Psoas muscle (tissue), 8 donors: ENCODE results near the gene RNF39. TPM values are rescaled to one million over a fixed set of nuclear protein-coding genes. Genes with fewer than 3 reads are reported as not detected.

Experiments used
- ATAC-seq, 4 donors: fragments of 200-7000 bp; cut with Tn5 transposase; one replicate each; pipeline ENCODE4 v1.9.1; 2020; ENCODE audit warnings: moderate library complexity in 3 of 4, mild to moderate bottlenecking in 2 of 4
- DNase-seq, 2 donors: peaks; one replicate each; pipeline ENCODE4 v3.0.0-alpha.2; 2020
- H3K27ac ChIP-seq: fragments of 200-600 bp; one replicate; pipeline ENCODE4 v1.8.0; 2022
- H3K27me3 ChIP-seq, 3 donors: fragments of 200-600 bp in 1 of 3; one replicate each; pipeline versions ENCODE4 v1.6.1 to v1.8.0; 2013 to 2022; ENCODE audit warnings: low read length in 2 of 3, mild to moderate bottlenecking in 2 of 3, moderate library complexity in 1 of 3; ENCODE audit not compliant: insufficient read depth in 3 of 3
- H3K36me3 ChIP-seq, 2 donors: fragments of 200-600 bp in 1 of 2; one replicate each; pipeline versions ENCODE4 v1.6.1 to v1.8.0; 2013 to 2022; ENCODE audit warnings: low read depth in 1 of 2, mild to moderate bottlenecking in 1 of 2, moderate library complexity in 1 of 2; ENCODE audit not compliant: insufficient read depth in 1 of 2
- H3K4me1 ChIP-seq: fragments of 200-600 bp; one replicate; pipeline ENCODE4 v1.8.0; 2022
- H3K4me3 ChIP-seq: fragments of 200-600 bp; one replicate; pipeline ENCODE4 v1.8.0; 2022; ENCODE audit warnings: mild to moderate bottlenecking
- H3K9me3 ChIP-seq: fragments of 200-600 bp; one replicate; pipeline ENCODE4 v1.8.0; 2022
- CTCF ChIP-seq: fragments of 200-600 bp; IDR thresholded peaks from one replicate; pipeline ENCODE4 v1.8.0; 2022; ENCODE audit warnings: antibody characterized with exemption
- WGBS, 3 donors: extraction: QIAGEN DNeasy Blood & Tissue Kit; methylation state at CpG; one replicate each; pipeline versions ENCODE4 v1.1.6 to v1.1.7; 2013; 5-methylcytosine and 5-hydroxymethylcytosine counted together
- intact Hi-C, 2 donors: fragments of 100-400 bp; cut with DNase I; formaldehyde crosslinking; loops; one replicate each; pipeline versions ENCODE4 v1.11.0 to v1.14.2; 2022
- polyA plus RNA-seq, 3 donors: library from polyadenylated mRNA; stranded (reverse); fragments of 200-250 nt; gene quantifications; one replicate each; pipeline ENCODE4 v1.2.3, GENCODE V29; 2013
- total RNA-seq, 4 donors: library from RNA; stranded (reverse); fragmentation: NEBNext Ultra II Directional in 2 of 4; extraction: Animal tissue kit (Norgen Biotek cat#: 25700) in 2 of 4; gene quantifications; one replicate each; pipeline versions ENCODE4 v1.2.1 to v1.2.4, GENCODE V29; 2021 to 2023
- donor health status: healthy with polysubstance abuse.
- donor health status: DM: no; HTN: no; CAD: no; lungs with moderate emphysema.
- donor health status: Bipolar disorder and iron deficiency.
- donor health status: healthy.
- donor health status: DM: yes; HTN: yes; CAD: no.
- donor health status: DM: no; HTN: no; CAD: no.
- donor health status: DM: no; HTN: no; CAD: no.
- donor health status: DM: yes; HTN: yes; CAD: no.

Gene RNF39
- total and polyA plus RNA-seq, 7 donors: 0.03 TPM; not detected in 6

GRCh38 chr6:30097902-30098768 is 22.6 kb upstream of the RNF39 start:
- Histone ChIP-seq H3K4me3 (no peak overlapping the region), H3K27me3 (peaks cover 0 to 70% (median 15%) of the 10 kb centered on the region in 3 donors), H3K4me1 (peaks cover 24% of the 10 kb centered on the region), H3K9me3 (no peaks in the 10 kb centered on the region), H3K36me3 (no peaks in the 10 kb centered on the region), H3K27ac (no peak overlapping the region)
- WGBS, 3 donors: 66 to 81% (median 72%) methylated on average over 4 of the region's 4 CpGs
- DNase-seq: no peak
- intact Hi-C loops: no loop called here
- TF ChIP-seq CTCF: no peak
- ATAC-seq: no peak

GRCh38 chr6:30096829-30097228 is 21.3 kb upstream of the RNF39 start:
- no peak for DNase-seq
- TF ChIP-seq CTCF: no peak
- intact Hi-C loops: no loop called here
- ATAC-seq: no peak
- no peak overlapping the region for H3K27ac ChIP-seq
- H3K27me3 ChIP-seq: peaks cover 0 to 83% (median 17%) of the 10 kb centered on the region in 3 donors
- H3K4me3 ChIP-seq: no peak overlapping the region
- no peaks in the 10 kb centered on the region for H3K9me3 ChIP-seq
- H3K4me1 ChIP-seq: peaks cover 16% of the 10 kb centered on the region
- 40 to 52% (median 52%) methylated on average over 1 of the region's 1 CpG for WGBS, 3 donors
- H3K36me3 ChIP-seq: no peaks in the 10 kb centered on the region

- Histone ChIP-seq H3K4me3 (no peak overlapping the region), H3K27ac (no peak overlapping the region), H3K36me3 (no peaks in the 10 kb centered on the region), H3K4me1 (no peaks in the 10 kb centered on the region), H3K9me3 (no peaks in the 10 kb centered on the region), H3K27me3 (peaks cover 0 to 68% (median 9%) of the 10 kb centered on the region in 3 donors)
- 66 to 76% (median 75%) methylated on average over 5 of the region's 5 CpGs for WGBS, 3 donors
- ATAC-seq: no peak
- no peak for DNase-seq
- intact Hi-C loops: no loop called here
- TF ChIP-seq CTCF: no peak
Observed at GRCh38 chr6:30093951-30094661, 18.5 kb upstream of the RNF39 start.

GRCh38 chr6:30092852-30093543 is 17.4 kb upstream of the RNF39 start:
- H3K27me3 ChIP-seq: peaks cover 0 to 60% (median 7%) of the 10 kb centered on the region in 3 donors
- 60 to 65% (median 62%) methylated on average over 6 of the region's 6 CpGs for WGBS, 3 donors

More at GRCh38 chr6:30092852-30093543, 17.4 kb upstream of the RNF39 start:
- Histone ChIP-seq H3K9me3 (no peaks in the 10 kb centered on the region), H3K36me3 (no peaks in the 10 kb centered on the region), H3K4me1 (no peaks in the 10 kb centered on the region), H3K4me3 (no peak overlapping the region), H3K27ac (no peak overlapping the region)
- no peak for ATAC-seq
- DNase-seq: no peak
- TF ChIP-seq CTCF: no peak
- intact Hi-C loops: no loop called here
